Measurements from ENCODE around the gene GABPB2. TPM values are rescaled to one million over a fixed set of nuclear protein-coding genes. Genes with fewer than 3 reads are reported as not detected.
"Not testable (repeated sequence)": the region's sequence is repeated elsewhere in the genome, so short reads cannot be mapped to it uniquely, and the experiment has no call there.

GABPB2 gene
- total RNA-seq, 1 experiment from 2014 or later, result 3.0 TPM

DNA sequence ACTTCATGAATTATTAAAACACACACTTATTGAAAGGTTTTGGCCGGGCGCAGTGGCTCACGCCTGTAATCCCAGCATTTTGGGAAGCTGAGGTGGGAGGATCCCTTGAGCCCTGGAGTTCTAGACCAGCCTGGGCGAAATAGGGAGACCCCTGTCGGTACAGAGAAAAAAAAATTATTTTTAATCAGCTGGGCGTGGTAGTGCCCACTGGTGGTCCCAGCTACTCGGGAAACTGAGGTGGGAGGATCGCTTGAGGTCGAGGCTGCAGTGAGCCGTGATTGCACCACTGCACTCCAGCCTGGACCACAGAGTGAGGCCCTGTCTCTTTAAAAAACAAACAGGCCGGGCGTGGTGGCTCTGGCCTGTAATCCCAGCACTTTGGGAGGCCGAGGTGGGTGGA lies 1.7 kb downstream of the GABPB2 start:
- H3K9me3 ChIP-seq (replicated peaks), result no peaks in the 10 kb centered on the region

GRCh38 chr1:151085953-151086559 lies 15.5 kb downstream of the GABPB2 start:
- Histone ChIP-seq H3K36me3 (no peaks in the 10 kb centered on the region), H3K4me3 (no peak overlapping the region), H3K27ac (no peak overlapping the region), H3K9me3 (replicated peaks) (no peaks in the 10 kb centered on the region), H3K4me1 (no peaks in the 10 kb centered on the region), H3K27me3 (no peaks in the 10 kb centered on the region)
- DNase-seq, result no peak

More for the DNA sequence above, 1.7 kb downstream of the GABPB2 start:
- DNase-seq, result no peak
- no peaks in the 10 kb centered on the region for H3K27me3 ChIP-seq
- H3K27ac ChIP-seq, result no peak overlapping the region
- H3K4me1 ChIP-seq, result peaks cover 5% of the 10 kb centered on the region; the same call in 1 of the 2 replicates
- peaks cover 9% of the 10 kb centered on the region; the same call in 1 of the 2 replicates for H3K36me3 ChIP-seq
- H3K4me3 ChIP-seq, result no peak overlapping the region

- not testable (repeated sequence) for DNase-seq; H3K27me3 ChIP-seq; H3K27ac ChIP-seq; H3K4me3 ChIP-seq; H3K36me3 ChIP-seq; H3K4me1 ChIP-seq; H3K9me3 ChIP-seq (replicated peaks)
These were observed 26.9 kb downstream of the GABPB2 start for GRCh38 chr1:151097426-151097825.

DNA sequence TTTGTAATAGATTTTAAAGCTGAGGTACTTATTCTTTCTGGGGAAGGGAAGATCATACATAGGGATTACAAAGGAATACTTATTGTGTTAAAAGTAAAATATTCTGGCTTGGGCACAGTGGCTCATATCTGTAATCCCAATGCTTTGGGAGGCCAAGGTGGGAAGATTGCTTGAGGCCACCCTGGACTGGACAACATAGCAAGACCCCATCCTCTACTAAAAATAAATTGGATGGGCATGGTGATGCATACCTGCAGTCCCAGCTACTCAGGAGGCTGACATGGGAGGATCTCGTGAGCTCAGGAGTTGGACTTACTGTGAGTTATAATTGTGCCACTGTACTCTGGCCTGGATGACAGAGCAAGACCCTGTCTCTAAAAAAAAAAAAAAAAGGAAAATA lies 27.6 kb downstream of the GABPB2 start:
- no peak for DNase-seq
- no peaks in the 10 kb centered on the region for H3K36me3 ChIP-seq
- H3K4me3 ChIP-seq, result no peak overlapping the region
- H3K27ac ChIP-seq, result no peak overlapping the region
- H3K27me3 ChIP-seq, result no peaks in the 10 kb centered on the region
- no peaks in the 10 kb centered on the region for H3K4me1 ChIP-seq
- no peaks in the 10 kb centered on the region for H3K9me3 ChIP-seq (replicated peaks)

GRCh38 chr1:151104630-151105029 lies 34.1 kb downstream of the GABPB2 start:
- no peak for DNase-seq
- no peaks in the 10 kb centered on the region for H3K4me1 ChIP-seq
- H3K36me3 ChIP-seq, result no peaks in the 10 kb centered on the region
- no peaks in the 10 kb centered on the region for H3K27me3 ChIP-seq
- H3K27ac ChIP-seq, result no peak overlapping the region
- H3K4me3 ChIP-seq, result no peak overlapping the region
- H3K9me3 ChIP-seq (replicated peaks), result no peaks in the 10 kb centered on the region

DNA sequence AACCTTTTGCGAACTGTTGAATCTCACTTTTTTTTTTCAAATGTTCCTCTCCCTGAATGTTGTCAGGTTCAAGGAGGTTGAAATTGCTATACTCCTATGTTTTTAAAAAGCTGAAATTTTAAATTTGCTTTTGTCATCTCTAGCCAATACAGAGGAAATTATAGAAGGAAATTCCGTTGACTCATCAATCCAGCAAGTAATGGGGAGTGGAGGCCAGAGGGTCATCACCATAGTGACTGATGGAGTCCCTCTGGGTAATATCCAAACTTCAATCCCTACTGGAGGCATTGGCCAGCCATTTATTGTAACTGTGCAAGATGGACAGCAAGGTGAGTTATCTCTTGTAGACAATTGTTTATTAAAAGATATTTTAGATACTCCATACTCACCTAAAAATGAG lies 36.3 kb downstream of the GABPB2 start:
- Histone ChIP-seq H3K36me3 (no peaks in the 10 kb centered on the region), H3K4me3 (no peak overlapping the region), H3K9me3 (replicated peaks) (no peaks in the 10 kb centered on the region), H3K27ac (no peak overlapping the region), H3K27me3 (no peaks in the 10 kb centered on the region), H3K4me1 (no peaks in the 10 kb centered on the region)
- no peak for DNase-seq

DNA sequence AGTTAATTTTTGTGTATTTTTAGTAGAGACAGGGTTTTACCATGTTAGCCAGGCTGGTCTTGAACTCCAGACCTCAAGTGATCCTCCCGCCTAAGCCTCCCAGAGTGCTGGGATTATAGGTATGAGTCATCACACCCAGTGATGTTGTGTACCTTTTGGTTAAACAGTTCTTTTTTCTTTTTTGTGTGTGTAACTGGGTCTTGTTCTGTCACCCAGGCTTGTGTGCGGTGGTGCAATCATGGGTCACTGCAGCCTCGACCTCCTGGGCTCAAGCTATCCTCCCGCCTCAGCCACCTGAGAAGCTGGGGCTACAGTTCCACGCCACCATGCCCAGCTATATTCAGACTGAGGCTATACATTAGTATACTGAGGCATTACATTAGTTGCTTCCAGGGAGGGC lies 37.8 kb downstream of the GABPB2 start:
- H3K4me3 ChIP-seq, result no peak overlapping the region
- H3K27me3 ChIP-seq, result no peaks in the 10 kb centered on the region
- no peaks in the 10 kb centered on the region for H3K9me3 ChIP-seq (replicated peaks)
- DNase-seq, result no peak
- no peak overlapping the region for H3K27ac ChIP-seq
- H3K36me3 ChIP-seq, result no peaks in the 10 kb centered on the region
- no peaks in the 10 kb centered on the region for H3K4me1 ChIP-seq

DNA sequence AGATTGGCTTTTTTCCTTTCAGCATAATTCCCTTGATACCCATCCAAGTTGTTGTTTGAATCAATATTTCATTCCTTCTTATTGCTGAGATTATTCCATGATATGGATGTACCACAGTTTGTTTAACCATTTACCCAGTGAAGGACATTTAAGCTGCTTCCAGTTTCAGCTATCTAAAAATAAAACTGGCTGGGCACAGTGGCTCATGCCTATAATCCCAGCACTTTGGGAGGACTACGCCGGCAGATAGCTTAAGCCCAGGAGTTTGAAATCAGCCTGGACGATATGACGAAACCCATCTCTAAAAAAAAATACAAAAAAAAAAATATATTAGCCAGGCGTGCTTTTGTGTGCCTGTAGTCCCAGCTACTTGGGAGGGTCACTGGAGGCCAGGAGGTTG lies 43.3 kb downstream of the GABPB2 start:
- Histone ChIP-seq H3K27me3 (no peaks in the 10 kb centered on the region), H3K9me3 (replicated peaks) (no peaks in the 10 kb centered on the region), H3K36me3 (no peaks in the 10 kb centered on the region), H3K4me3 (no peak overlapping the region), H3K4me1 (no peaks in the 10 kb centered on the region), H3K27ac (no peak overlapping the region)
- DNase-seq, result no peak

DNA sequence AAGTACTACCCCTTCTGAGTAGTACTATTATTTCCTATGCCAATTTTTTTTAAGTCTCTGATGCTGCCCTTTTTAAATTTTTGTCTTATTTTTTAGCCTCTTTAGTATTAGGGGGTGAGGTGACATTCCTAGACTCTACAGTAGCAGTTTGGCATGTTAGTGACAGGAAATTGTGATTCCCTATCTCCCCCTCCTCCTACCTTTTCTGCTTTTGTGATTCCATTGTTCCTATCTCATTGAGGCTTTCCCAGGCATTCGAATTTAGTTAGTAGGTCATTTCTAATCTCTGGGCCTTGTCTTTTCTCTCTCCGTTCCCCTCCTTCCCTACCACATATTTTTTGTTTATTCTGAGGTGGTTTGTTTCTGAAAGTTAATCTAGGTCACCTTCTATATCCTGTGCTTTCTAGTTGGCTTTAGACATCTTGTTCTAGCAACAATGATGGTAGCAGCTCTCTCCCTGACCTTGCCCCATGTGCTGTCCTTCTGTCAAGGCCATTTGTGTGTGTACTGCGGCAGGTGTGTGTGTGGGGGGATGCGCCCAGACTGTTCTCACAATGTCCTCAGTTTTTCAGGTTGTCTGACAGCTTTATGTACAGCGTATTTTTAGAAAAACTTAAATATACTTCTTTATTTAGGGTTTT lies 54.3 kb downstream of the GABPB2 start:
- Histone ChIP-seq H3K4me1 (no peaks in the 10 kb centered on the region), H3K27me3 (no peaks in the 10 kb centered on the region), H3K4me3 (no peak overlapping the region), H3K9me3 (replicated peaks) (no peaks in the 10 kb centered on the region), H3K36me3 (no peaks in the 10 kb centered on the region), H3K27ac (no peak overlapping the region)
- no peak for DNase-seq

GRCh38 chr1:151128800-151129199 lies 58.2 kb downstream of the GABPB2 start:
- no peak for DNase-seq
- no peaks in the 10 kb centered on the region for H3K27me3 ChIP-seq
- no peak overlapping the region for H3K27ac ChIP-seq
- H3K36me3 ChIP-seq, result peaks cover 3% of the 10 kb centered on the region; the same call in 1 of the 2 replicates
- no peaks in the 10 kb centered on the region for H3K9me3 ChIP-seq (replicated peaks)
- H3K4me1 ChIP-seq, result no peaks in the 10 kb centered on the region
- no peak overlapping the region for H3K4me3 ChIP-seq

- no peak for DNase-seq
- no peak overlapping the region for H3K27ac ChIP-seq
These were observed 60.5 kb downstream of the GABPB2 start for GRCh38 chr1:151130987-151131586.

GRCh38 chr1:151131701-151132334 lies 61.3 kb downstream of the GABPB2 start:
- no peaks in the 10 kb centered on the region for H3K9me3 ChIP-seq (replicated peaks)
- DNase-seq, result no peak
- H3K27me3 ChIP-seq, result no peaks in the 10 kb centered on the region
- peaks cover 9% of the 10 kb centered on the region; the same call in 1 of the 2 replicates for H3K36me3 ChIP-seq
- H3K4me1 ChIP-seq, result no peaks in the 10 kb centered on the region
- no peak overlapping the region for H3K4me3 ChIP-seq
- H3K27ac ChIP-seq, result no peak overlapping the region

More at GRCh38 chr1:151130987-151131586, 60.5 kb downstream of the GABPB2 start:
- peaks cover 9% of the 10 kb centered on the region; the same call in 1 of the 2 replicates for H3K36me3 ChIP-seq
- H3K4me1 ChIP-seq, result no peaks in the 10 kb centered on the region
- no peaks in the 10 kb centered on the region for H3K9me3 ChIP-seq (replicated peaks)
- no peaks in the 10 kb centered on the region for H3K27me3 ChIP-seq
- no peak overlapping the region for H3K4me3 ChIP-seq

- Histone ChIP-seq H3K9me3 (replicated peaks) (no peaks in the 10 kb centered on the region), H3K4me1 (no peaks in the 10 kb centered on the region), H3K4me3 (no peak overlapping the region), H3K27ac (no peak overlapping the region), H3K27me3 (no peaks in the 10 kb centered on the region), H3K36me3 (peaks cover 9% of the 10 kb centered on the region; the same call in 1 of the 2 replicates)
- DNase-seq, result no peak
These were observed 61.9 kb downstream of the GABPB2 start for GRCh38 chr1:151132335-151133017.

DNA sequence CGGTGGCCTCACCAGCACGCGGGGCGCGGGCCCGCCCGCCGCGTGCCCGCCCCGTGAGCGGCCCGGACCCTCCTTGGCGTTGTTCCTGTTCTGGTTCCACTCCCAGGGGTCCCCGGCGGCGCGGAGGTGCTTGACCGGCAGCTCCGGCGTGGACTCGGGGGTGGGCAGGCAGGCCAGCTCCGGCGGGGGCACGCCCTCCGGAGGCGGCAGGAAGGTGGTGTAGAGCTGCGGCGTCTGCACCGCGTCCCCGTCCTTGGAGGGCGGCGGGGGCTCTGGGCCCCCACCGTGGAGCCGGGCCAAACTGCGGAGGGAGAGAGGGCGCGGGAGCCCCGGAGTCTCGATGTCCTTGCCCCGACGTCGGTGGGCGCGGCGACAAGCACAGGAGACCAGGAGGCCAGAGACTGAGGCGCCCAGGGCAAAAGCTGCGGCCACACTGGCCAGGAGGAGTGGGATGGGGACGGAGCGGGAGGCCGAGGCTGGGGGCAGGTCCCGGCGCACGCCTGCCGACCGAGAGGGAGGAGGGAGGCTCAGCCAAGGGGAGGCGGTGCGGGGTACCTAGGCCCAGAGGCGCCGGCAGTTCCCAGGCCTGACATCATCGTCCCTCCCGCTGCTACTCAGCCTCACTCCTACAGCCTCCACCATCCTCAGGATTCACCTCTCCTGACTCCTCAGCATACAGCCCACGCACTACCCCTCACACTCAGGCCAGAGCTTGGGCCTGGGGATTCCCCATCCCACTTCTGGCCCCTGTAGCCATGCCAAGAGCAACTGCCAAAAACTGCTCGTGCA lies 62.7 kb downstream of the GABPB2 start:
- H3K9me3 ChIP-seq (replicated peaks), result no peaks in the 10 kb centered on the region
- H3K27ac ChIP-seq, result no peak overlapping the region
- no peak overlapping the region for H3K4me3 ChIP-seq
- no peak for DNase-seq
- no peaks in the 10 kb centered on the region for H3K27me3 ChIP-seq
- no peaks in the 10 kb centered on the region for H3K4me1 ChIP-seq
- peaks cover 9% of the 10 kb centered on the region; the same call in 1 of the 2 replicates for H3K36me3 ChIP-seq

Data from SJCRH30 (cell line).